ENCODE data around the gene PTPN6.

DNA sequence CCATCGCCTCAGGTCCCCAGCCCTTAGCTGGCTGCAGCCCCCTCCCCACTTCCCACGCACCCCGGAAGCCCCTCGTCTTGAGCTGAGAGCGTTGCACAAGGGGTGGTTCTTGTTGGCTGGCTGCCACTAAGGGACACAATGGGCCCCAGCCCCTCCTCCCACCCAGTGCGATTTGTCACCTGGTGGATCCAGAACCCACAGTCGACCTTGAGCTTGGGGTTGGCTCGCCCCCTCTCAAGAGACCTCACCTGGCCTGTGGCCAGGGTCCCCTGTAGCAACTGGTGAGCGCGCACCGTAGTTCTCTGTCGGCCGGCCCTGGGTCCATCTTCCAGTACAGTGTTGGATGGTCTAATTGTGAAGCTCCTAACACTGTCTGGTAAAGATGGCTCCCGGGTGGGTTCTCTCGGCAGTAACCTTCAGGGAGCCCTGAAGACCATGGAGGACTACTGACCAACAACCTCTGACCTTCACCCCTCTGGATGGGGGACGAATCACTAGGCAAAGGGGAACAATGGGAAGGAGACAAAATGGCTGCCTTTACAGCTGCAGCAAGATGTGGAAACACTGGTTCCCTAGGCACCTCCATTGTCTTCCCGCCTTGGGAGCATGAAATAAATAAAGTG lies 12.7 kb downstream of the PTPN6 start:
- TF ChIP-seq, protein P1, sequence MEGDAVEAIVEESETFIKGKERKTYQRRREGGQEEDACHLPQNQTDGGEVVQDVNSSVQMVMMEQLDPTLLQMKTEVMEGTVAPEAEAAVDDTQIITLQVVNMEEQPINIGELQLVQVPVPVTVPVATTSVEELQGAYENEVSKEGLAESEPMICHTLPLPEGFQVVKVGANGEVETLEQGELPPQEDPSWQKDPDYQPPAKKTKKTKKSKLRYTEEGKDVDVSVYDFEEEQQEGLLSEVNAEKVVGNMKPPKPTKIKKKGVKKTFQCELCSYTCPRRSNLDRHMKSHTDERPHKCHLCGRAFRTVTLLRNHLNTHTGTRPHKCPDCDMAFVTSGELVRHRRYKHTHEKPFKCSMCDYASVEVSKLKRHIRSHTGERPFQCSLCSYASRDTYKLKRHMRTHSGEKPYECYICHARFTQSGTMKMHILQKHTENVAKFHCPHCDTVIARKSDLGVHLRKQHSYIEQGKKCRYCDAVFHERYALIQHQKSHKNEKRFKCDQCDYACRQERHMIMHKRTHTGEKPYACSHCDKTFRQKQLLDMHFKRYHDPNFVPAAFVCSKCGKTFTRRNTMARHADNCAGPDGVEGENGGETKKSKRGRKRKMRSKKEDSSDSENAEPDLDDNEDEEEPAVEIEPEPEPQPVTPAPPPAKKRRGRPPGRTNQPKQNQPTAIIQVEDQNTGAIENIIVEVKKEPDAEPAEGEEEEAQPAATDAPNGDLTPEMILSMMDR (conservative IDR thresholded peaks at IDR 0.05; ENCODE audit: low read depth, low read length) = no peak
- no peak for TF ChIP-seq EZH2phosphoT487 (IDR thresholded peaks at IDR 0.05; ENCODE audit: borderline replicate concordance, low read length)
